GM18951 (cell line): ENCODE measurements around the gene FAM204A.

Experiments used
- POLR2A ChIP-seq: IDR thresholded peaks from 4 replicates; pipeline ENCODE4 v1.6.1; 2011; ENCODE audit warnings: mild to moderate bottlenecking; ENCODE audit not compliant: insufficient read length, insufficient read depth; ENCODE audit errors: extremely low read depth
- in situ Hi-C: fragments of 300-500 bp; cut with MboI; formaldehyde crosslinking; loops from one replicate; pipeline ENCODE4 v1.12.0; 2022; ENCODE audit warnings: low sequenced_read_pairs, mixed read lengths, inconsistent platforms; ENCODE audit not compliant: unreplicated experiment

Gene FAM204A

DNA sequence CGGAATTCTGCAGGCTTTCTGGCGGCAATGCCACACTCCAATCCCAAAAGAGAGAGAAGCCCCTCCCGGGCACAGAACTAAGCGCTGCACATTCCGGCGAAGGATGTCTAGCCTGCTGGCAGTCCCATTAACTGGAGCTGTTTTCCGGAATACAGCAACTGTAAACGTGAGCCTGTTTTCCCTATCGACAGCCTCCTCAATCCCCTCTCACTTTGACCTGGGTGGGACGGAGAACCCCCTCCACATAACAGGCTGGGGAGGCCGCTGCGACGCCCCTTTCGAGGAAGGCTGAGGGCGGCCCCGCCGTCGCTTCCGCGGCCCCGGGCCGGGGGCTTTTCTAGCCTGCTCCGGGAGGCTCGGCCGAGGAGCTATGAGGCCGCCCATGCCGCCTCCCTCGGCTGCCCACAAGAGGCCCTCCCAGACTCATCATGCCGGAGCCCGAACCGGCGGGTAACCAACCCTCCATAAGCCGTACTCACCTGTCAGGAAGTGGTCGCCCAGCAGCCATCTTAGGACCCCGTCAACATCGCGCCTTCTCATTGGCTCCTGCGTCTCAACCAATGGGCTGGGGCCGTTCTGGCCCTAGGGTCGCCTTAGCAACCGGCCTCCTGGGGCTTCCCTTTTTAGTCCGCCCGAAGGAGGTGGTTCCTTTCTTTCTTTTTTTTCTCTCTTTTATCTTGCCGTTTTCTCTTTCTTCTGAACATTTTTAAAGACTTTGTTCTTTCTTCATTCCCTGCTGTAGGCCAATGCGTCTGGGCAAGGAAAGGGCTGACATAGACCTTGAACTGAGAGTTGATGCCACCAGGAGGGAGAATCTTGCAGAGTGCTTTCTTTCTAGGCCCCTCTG lies at the start of gene FAM204A:
FAM204A (minus strand) TSS at position 534 of the 847 bp plus-strand sequence. CDS start 5,909 bp downstream, outside the sequence.
- in situ Hi-C loops, result no loop called here
- TF ChIP-seq POLR2A, result peak; percentile 77

GRCh38 chr10:118383699-118384098 lies 41.6 kb upstream of the FAM204A start:
- no peak for TF ChIP-seq POLR2A
- in situ Hi-C loops, result no loop called here

DNA sequence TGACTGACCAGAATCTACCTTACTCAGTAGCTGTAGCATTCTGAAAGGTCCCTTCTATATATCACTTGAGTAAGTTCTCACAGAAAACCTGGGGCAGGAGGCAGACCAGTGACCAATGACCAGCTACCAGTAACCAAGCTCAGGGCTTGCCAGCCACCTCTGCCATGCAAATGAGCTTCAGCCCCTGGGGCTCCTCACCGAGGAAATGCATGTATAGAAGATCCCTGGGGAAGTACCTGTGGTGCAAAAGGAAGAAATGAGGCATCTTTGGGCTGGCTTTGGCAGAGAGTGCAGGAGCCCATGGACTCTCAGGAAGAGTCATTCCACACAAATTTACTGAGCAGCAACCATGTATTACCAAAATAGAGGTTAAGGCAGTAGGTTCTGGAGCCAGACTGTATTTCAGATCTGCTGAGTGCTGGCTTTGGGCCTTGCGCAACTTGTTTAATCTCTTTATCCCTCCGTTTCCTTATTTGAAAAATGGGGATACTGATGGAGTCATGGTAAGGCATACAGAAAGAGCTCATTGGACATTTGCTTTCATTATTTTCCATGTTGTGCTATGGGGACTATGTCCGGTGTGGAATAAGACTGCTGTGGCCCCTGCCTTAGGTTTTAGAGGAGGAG lies 41.1 kb upstream of the FAM204A start:
- in situ Hi-C loops, result no loop called here
- TF ChIP-seq POLR2A, result no peak

DNA sequence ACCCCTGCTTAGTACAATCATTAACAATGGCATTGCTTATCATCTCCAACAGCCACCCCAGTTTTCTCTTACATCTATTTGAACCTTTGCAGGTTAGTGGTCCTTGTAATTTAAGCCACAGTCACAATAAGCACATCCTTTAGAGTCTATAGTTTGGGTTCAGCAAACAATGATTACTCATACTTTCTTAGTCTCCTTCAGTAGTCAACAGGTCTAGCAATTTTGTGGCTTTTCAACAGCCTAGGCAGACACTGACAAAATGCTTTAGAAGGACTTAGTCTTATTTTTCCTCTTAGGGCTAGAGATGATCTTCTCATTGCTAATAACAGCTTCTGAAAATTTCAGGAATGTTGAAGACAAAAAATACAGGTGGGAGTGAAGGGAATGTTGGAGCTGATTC lies 32.3 kb upstream of the FAM204A start:
- TF ChIP-seq POLR2A, result no peak
- in situ Hi-C loops, result no loop called here

DNA sequence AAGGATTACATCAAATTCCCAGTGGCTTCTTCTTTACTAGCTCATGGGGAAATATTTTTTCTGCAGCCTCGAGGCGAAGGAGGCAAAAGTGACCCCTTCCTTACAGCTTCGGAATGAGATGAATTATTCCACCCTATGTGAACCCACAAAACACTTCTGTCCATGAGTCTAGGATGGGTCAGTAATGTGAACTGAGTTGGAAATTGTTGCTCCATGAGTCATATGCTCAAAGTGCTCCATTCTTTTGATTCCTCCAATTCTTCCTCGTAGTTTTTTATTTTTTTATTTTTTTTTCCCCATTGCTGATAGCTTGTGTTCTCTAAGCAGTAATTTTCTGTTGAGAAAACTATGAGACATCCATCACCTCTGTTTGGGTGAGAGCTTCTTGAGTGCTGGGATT lies 31.7 kb upstream of the FAM204A start:
- no peak for TF ChIP-seq POLR2A
- in situ Hi-C loops, result no loop called here

DNA sequence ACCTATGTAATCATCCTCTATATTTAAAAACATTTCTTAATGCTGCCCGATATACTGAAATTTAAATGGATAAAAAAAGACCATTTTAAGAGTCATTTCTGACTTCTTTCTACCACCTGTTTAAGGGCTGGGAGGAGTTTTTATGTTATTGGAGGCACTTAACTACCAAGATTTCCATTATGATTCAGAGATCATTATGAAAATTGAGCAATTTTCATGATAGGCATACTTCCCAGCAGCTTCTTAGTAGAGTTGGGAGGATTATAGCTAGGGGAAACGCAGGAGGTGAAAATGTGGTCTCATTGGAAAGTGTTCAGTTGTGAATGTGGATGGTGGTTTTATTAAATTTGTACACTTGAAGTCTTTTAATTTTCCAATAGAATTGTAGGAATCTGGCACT lies 28.4 kb upstream of the FAM204A start:
- no peak for TF ChIP-seq POLR2A
- in situ Hi-C loops, result no loop called here

DNA sequence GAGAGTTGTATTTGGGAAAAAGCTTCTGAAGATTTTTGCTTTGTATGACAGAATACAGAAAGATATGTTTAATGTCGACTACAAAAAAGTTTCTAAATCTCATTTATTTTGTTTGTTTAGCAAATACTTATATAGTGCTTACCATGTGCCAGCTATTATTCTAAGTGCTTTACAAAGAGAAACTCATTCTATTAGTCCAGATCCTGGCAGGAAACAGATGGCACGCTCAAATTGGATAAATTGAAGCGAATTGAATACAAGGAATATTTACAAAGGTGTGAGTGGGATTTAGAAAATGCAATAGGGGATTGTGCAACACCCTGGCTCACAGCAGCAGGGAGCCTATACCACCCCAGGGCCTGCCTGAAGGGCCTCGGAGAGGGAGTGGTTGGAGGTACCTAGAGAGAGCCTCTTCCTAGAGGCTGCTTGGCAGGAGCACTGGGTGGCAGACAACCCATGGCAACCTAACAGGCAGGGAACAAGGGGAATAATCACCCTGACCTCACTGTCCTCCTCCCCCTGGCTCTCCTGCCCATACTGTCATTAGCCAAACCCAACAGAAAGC lies 27.6 kb upstream of the FAM204A start:
- in situ Hi-C loops, result no loop called here
- TF ChIP-seq POLR2A, result no peak

GRCh38 chr10:118365702-118366101 lies 23.6 kb upstream of the FAM204A start:
- no peak for TF ChIP-seq POLR2A
- in situ Hi-C loops, result no loop called here

DNA sequence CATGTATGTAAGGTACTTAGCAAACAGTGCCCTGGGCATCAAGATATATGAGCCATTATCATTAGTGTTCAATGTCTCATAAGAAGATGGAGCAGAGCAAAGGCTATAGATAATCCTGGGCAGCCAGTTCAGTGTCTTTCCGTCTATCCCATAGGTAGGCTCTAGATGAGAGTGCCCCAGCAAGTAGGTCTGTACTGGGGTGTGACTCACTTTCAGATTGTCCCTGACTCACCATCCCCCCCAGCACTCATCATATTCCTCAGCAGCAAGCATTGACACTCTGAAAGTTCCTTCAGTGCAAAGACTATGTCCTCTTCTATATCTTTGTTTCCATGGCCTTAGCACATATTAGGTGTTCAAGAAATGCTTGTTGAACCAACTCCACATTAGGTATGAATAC lies 20.0 kb upstream of the FAM204A start:
- no peak for TF ChIP-seq POLR2A
- in situ Hi-C loops, result no loop called here

- in situ Hi-C loops, result no loop called here
Measured at GRCh38 chr10:118358327-118358726, 16.2 kb upstream of the FAM204A start.

DNA sequence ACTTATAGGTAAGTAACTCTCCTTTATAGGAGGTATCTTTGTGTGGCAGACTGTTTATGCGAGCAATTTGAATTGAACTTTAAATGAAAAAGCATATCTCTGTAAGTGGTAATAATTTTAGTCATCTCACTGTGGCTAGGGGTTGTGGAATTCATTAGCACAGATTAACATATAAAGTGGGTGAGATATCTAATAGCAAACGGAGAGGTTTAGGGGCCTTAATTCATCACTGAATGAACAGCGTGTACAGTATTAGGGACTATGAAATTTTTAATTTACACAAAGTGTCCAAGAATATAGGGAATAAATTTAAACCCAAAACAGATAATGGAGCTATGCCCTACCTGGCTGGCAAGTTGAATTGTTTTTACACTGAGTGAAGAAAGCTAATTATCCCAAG lies 15.7 kb upstream of the FAM204A start:
- no peak for TF ChIP-seq POLR2A
- in situ Hi-C loops, result no loop called here

More at GRCh38 chr10:118358327-118358726, 16.2 kb upstream of the FAM204A start:
- no peak for TF ChIP-seq POLR2A

- in situ Hi-C loops, result no loop called here
- TF ChIP-seq POLR2A, result no peak
Measured at GRCh38 chr10:118356628-118357027, 14.5 kb upstream of the FAM204A start.

GRCh38 chr10:118355234-118355633 lies 13.1 kb upstream of the FAM204A start:
- no peak for TF ChIP-seq POLR2A
- in situ Hi-C loops, result no loop called here

GRCh38 chr10:118349235-118349634 lies 7.1 kb upstream of the FAM204A start:
- in situ Hi-C loops, result no loop called here
- TF ChIP-seq POLR2A, result no peak
